SK-N-SH (cell line): ENCODE measurements around the gene KCTD17.

ENCODE experiments used
- CTCF ChIP-seq: fragments of 200-600 bp; sonication (generic); IDR thresholded peaks from 2 replicates; pipeline ENCODE4 v1.6.1; 2017; ENCODE audit warnings: antibody characterized with exemption, mild to moderate bottlenecking, moderate library complexity
- EP300 ChIP-seq, 2 experiments: IDR thresholded peaks; 2 replicates each; pipeline versions ENCODE4 v1.4.0 to v1.6.1; 2012; ENCODE audit warnings: borderline replicate concordance in 1 of 2, low read depth in 1 of 2, low read length in 1 of 2
- GATA2 ChIP-seq: sonication (generic); formaldehyde crosslinking; IDR thresholded peaks from 2 replicates; pipeline ENCODE4 v1.5.0; 2020; ENCODE audit warnings: mild to moderate bottlenecking, missing genetic modification reagents
- MXI1 ChIP-seq: IDR thresholded peaks from 2 replicates; pipeline ENCODE4 v1.6.1; 2012; ENCODE audit warnings: mild to moderate bottlenecking, low read depth, low read length, improper control_type of control experiment
- POLR2AphosphoS5 ChIP-seq: IDR thresholded peaks from 2 replicates; pipeline ENCODE4 v1.6.1; 2012; ENCODE audit warnings: low read depth, low read length
- RCOR1 ChIP-seq: fragments of 150-350 bp; IDR thresholded peaks from 2 replicates; pipeline ENCODE4 v1.6.1; 2017; ENCODE audit warnings: antibody characterized with exemption, low read length
- USF2 ChIP-seq: fragments of 150-350 bp; IDR thresholded peaks from 2 replicates; pipeline ENCODE4 v1.6.1; 2017; ENCODE audit warnings: antibody characterized with exemption, low read length, low read depth, borderline replicate concordance
- YY1 ChIP-seq: IDR thresholded peaks from 2 replicates; pipeline ENCODE4 v1.4.0; 2012; ENCODE audit warnings: low read depth, mild to moderate bottlenecking
- TF ChIP-seq, protein P1 (sequence below): IDR thresholded peaks from 2 replicates; pipeline ENCODE4 v1.4.0; 2012; ENCODE audit warnings: low read depth
- TF ChIP-seq, protein P2 (sequence below): IDR thresholded peaks from 2 replicates; pipeline ENCODE4 v1.6.1; 2012; ENCODE audit warnings: mild to moderate bottlenecking, low read depth, low read length, moderate library complexity

DNA sequence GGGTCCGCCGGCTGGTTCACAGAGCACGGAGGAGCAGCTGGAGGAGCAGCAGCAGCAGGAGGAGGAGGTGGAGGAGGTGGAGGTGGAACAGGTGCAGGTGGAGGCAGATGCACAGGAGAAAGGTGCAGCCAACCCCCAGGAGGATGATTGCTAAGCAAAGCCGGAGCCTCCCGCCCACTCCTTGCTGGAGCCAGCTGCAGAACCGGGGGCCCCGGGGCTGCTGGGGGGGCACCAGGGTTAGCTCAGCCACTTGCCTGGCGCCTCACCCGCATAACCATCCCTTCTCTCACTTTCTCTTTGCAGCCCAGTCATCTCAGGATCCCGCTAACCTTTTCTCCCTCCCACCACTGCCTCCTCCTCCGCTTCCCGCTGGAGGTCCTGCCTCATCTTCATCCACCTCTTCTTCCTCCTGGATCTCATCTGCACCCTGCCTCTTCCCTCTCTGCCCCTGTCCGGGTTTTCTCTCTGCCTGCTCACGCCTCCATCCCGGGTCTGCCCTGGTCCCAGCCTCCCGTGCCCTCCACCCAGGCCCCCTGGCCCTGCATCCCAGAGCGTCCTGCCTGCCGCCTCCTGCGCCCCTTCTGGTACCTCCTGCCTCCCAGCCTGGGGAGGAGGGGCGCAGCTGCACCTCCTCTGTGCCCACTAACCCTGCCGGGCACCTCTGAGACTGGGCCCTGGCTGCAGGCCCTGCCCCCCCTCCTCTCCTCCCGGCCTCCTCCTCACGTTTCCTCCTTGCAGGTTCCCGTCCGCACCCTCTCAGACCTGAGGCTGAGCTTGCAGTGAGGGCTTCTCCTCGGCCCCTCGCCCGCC is 9.5 kb downstream of the KCTD17 start:
- TF ChIP-seq, protein P1, sequence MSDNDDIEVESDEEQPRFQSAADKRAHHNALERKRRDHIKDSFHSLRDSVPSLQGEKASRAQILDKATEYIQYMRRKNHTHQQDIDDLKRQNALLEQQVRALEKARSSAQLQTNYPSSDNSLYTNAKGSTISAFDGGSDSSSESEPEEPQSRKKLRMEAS, result no peak
- TF ChIP-seq EP300 (IDR thresholded peaks at IDR 0.05; ENCODE audit: borderline replicate concordance in 1 of 2, low read depth in 1 of 2, low read length in 1 of 2) (no peak), CTCF (no peak), GATA2 (no peak), USF2 (no peak), RCOR1 (no peak), MXI1 (no peak), POLR2AphosphoS5 (no peak), YY1 (no peak)
- TF ChIP-seq, protein P2, sequence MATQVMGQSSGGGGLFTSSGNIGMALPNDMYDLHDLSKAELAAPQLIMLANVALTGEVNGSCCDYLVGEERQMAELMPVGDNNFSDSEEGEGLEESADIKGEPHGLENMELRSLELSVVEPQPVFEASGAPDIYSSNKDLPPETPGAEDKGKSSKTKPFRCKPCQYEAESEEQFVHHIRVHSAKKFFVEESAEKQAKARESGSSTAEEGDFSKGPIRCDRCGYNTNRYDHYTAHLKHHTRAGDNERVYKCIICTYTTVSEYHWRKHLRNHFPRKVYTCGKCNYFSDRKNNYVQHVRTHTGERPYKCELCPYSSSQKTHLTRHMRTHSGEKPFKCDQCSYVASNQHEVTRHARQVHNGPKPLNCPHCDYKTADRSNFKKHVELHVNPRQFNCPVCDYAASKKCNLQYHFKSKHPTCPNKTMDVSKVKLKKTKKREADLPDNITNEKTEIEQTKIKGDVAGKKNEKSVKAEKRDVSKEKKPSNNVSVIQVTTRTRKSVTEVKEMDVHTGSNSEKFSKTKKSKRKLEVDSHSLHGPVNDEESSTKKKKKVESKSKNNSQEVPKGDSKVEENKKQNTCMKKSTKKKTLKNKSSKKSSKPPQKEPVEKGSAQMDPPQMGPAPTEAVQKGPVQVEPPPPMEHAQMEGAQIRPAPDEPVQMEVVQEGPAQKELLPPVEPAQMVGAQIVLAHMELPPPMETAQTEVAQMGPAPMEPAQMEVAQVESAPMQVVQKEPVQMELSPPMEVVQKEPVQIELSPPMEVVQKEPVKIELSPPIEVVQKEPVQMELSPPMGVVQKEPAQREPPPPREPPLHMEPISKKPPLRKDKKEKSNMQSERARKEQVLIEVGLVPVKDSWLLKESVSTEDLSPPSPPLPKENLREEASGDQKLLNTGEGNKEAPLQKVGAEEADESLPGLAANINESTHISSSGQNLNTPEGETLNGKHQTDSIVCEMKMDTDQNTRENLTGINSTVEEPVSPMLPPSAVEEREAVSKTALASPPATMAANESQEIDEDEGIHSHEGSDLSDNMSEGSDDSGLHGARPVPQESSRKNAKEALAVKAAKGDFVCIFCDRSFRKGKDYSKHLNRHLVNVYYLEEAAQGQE, result no peak
